ENCODE results near the gene BPIFB4. TPM values are rescaled to one million over a fixed set of nuclear protein-coding genes. Genes with fewer than 3 reads are reported as not detected.
"Not testable (repeated sequence)": the region's sequence is repeated elsewhere in the genome, so short reads cannot be mapped to it uniquely, and the experiment has no call there.

Gene BPIFB4
- total RNA-seq, 1 donor from 2014 or later, result not detected

DNA sequence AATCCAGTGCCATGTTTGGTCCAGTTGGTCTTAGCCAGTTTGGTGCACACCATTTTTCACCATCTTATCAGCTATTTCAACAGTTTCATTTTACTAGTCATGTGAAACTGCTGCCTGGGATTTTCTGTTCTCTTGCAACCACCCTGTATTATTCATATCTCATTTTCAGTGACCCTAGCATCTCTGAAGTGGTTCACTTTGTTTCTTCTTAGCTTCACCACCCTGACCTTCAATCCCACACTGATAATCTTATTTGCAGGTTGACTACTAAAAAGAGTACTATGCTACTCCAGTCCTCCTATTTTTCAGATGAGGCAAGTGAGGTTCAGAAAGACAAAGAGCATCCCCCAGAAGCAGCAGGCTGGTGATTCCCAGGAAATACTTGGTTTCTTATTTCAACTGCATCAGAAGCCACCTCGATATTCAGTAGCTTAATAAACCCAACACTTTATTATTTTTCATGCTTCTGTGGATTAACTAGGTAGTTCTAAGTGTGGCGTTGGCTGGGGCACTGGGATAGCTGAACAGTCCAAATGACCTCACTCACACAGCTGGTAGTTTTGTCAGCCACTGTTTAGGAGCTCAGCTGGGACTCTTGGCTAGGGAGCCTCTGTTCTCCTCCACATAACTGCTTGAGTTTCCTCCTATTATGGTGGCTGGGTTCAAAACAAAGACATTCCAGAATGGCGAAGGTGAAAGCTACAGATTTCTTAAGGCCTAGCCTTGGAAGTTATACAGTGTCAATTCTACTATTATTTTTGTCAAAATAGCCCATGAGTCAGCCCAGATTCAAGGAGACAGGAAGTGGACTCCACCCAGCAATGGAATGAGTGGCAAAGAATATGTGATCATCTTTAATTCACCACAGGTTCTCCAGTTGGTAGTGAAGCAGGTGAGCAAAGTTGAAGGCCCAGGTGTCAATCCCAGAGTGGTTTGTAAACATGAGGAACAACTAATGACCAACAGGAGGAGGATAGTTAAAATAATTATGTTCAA, 40.6 kb downstream of the BPIFB4 start:
- TF ChIP-seq, protein P1, sequence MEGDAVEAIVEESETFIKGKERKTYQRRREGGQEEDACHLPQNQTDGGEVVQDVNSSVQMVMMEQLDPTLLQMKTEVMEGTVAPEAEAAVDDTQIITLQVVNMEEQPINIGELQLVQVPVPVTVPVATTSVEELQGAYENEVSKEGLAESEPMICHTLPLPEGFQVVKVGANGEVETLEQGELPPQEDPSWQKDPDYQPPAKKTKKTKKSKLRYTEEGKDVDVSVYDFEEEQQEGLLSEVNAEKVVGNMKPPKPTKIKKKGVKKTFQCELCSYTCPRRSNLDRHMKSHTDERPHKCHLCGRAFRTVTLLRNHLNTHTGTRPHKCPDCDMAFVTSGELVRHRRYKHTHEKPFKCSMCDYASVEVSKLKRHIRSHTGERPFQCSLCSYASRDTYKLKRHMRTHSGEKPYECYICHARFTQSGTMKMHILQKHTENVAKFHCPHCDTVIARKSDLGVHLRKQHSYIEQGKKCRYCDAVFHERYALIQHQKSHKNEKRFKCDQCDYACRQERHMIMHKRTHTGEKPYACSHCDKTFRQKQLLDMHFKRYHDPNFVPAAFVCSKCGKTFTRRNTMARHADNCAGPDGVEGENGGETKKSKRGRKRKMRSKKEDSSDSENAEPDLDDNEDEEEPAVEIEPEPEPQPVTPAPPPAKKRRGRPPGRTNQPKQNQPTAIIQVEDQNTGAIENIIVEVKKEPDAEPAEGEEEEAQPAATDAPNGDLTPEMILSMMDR (IDR thresholded peaks at IDR 0.05), result no peak
- no peak for DNase-seq (ENCODE audit: low spot score)
- Mint-ChIP-seq H3K9me3 (ENCODE audit: low read depth) (peaks cover 12% of the 10 kb centered on the region), H3K27ac (ENCODE audit: unreplicated experiment) (no peak overlapping the region), H3K4me3 (ENCODE audit: unreplicated experiment) (no peak overlapping the region), H3K27me3 (ENCODE audit: low read depth) (peaks cover 33% of the 10 kb centered on the region), H3K36me3 (ENCODE audit: low read depth) (peaks cover 2% of the 10 kb centered on the region), H3K4me1 (ENCODE audit: low read depth) (peaks cover 3% of the 10 kb centered on the region)

GRCh38 chr20:33120934-33121333, 41.5 kb downstream of the BPIFB4 start:
- H3K4me1 Mint-ChIP-seq (ENCODE audit: low read depth), result peaks cover 3% of the 10 kb centered on the region
- TF ChIP-seq, protein P1 (IDR thresholded peaks at IDR 0.05), result no peak
- DNase-seq (ENCODE audit: low spot score), result no peak
- H3K36me3 Mint-ChIP-seq (ENCODE audit: low read depth), result peaks cover 2% of the 10 kb centered on the region
- peaks cover 12% of the 10 kb centered on the region for H3K9me3 Mint-ChIP-seq (ENCODE audit: low read depth)
- no peak overlapping the region for H3K27ac Mint-ChIP-seq (ENCODE audit: unreplicated experiment)
- no peak overlapping the region for H3K4me3 Mint-ChIP-seq (ENCODE audit: unreplicated experiment)
- peaks cover 41% of the 10 kb centered on the region for H3K27me3 Mint-ChIP-seq (ENCODE audit: low read depth)

GRCh38 chr20:33122297-33122696, 42.9 kb downstream of the BPIFB4 start:
- not testable (repeated sequence) for H3K27ac Mint-ChIP-seq (ENCODE audit: unreplicated experiment); DNase-seq (ENCODE audit: low spot score)
- H3K9me3 Mint-ChIP-seq (ENCODE audit: low read depth), result peaks cover 12% of the 10 kb centered on the region

DNA sequence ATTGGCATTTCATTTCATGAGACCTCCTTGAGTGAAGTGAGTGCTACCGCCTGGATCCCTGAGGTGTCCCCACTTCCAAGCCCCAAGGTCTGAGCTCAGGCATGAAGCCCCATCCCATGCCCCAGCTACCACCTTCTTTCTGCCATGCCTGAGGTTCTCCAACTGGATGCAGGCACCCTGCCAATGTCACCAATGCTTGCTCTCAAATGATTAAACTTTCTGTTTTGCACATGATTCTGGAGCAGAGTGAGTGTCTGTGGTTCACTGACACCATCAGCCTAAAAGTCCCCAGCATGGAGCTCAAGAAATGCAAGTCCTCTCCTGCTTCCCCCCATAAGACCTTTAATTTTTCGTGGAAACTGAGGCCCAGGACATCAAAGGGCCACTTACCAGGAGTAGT, 44.8 kb downstream of the BPIFB4 start:
- no peak overlapping the region for H3K27ac Mint-ChIP-seq (ENCODE audit: unreplicated experiment)
- H3K4me3 Mint-ChIP-seq (ENCODE audit: unreplicated experiment), result no peak overlapping the region
- TF ChIP-seq, protein P1 (IDR thresholded peaks at IDR 0.05), result no peak
- DNase-seq (ENCODE audit: low spot score), result no peak
- peaks cover 62% of the 10 kb centered on the region for H3K27me3 Mint-ChIP-seq (ENCODE audit: low read depth)
- H3K36me3 Mint-ChIP-seq (ENCODE audit: low read depth), result peaks cover 2% of the 10 kb centered on the region
- peaks cover 10% of the 10 kb centered on the region for H3K9me3 Mint-ChIP-seq (ENCODE audit: low read depth)
- peaks cover 3% of the 10 kb centered on the region for H3K4me1 Mint-ChIP-seq (ENCODE audit: low read depth)

More at GRCh38 chr20:33122297-33122696, 42.9 kb downstream of the BPIFB4 start:
- H3K4me3 Mint-ChIP-seq (ENCODE audit: unreplicated experiment); H3K36me3 Mint-ChIP-seq (ENCODE audit: low read depth); H3K4me1 Mint-ChIP-seq (ENCODE audit: low read depth): not testable (repeated sequence)
- H3K27me3 Mint-ChIP-seq (ENCODE audit: low read depth), result peaks cover 48% of the 10 kb centered on the region

DNA sequence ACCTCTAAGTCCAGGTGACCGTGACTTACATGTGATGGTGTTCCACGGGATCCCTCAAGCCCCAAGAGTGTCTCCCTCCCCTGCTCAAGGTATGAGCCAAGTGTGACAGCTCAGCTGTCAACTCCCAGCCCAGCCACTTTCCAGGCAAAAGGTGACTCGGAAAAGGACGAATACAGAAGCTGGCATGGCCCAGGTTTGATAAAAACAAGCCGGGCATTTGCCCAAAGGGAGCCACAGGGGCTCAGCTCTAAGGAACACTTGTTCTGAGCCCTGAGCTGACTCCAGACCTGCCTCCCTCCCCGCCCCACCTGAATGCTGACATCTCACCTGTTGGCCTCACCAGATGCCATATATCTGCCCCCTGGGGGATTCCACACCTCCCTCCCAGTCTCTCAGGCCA, 45.6 kb downstream of the BPIFB4 start:
- H3K4me3 Mint-ChIP-seq (ENCODE audit: unreplicated experiment), result no peak overlapping the region
- H3K27me3 Mint-ChIP-seq (ENCODE audit: low read depth), result peaks cover 67% of the 10 kb centered on the region
- H3K4me1 Mint-ChIP-seq (ENCODE audit: low read depth), result peaks cover 3% of the 10 kb centered on the region
- H3K36me3 Mint-ChIP-seq (ENCODE audit: low read depth), result peaks cover 5% of the 10 kb centered on the region
- DNase-seq (ENCODE audit: low spot score), result no peak
- no peak overlapping the region for H3K27ac Mint-ChIP-seq (ENCODE audit: unreplicated experiment)
- TF ChIP-seq, protein P1 (IDR thresholded peaks at IDR 0.05), result no peak
- H3K9me3 Mint-ChIP-seq (ENCODE audit: low read depth), result peaks cover 13% of the 10 kb centered on the region

Data from chondrocyte (in vitro differentiated cells).